NT2/D1 (cell line): ENCODE results near the gene ITPK1.
A peak's percentile ranks its signal among the peaks of the same experiment; 100 is the strongest.
"Not testable (repeated sequence)": the region's sequence is repeated elsewhere in the genome, so short reads cannot be mapped to it uniquely, and the experiment has no call there.

Source experiments
- DNase-seq: peaks from one replicate; pipeline ENCODE4 v3.0.0-alpha.2; 2011; ENCODE audit warnings: low read depth, low spot score
- H3K27me3 ChIP-seq: 2 replicates; pipeline ENCODE4 v1.6.0; 2011; ENCODE audit warnings: mild to moderate bottlenecking; ENCODE audit not compliant: insufficient read length, insufficient read depth
- H3K36me3 ChIP-seq: 2 replicates; pipeline ENCODE4 v1.6.1; 2011; ENCODE audit warnings: mild to moderate bottlenecking, low read length, mixed read lengths; ENCODE audit not compliant: insufficient read depth, insufficient read length
- H3K4me1 ChIP-seq: 2 replicates; pipeline ENCODE4 v1.5.1; 2011; ENCODE audit not compliant: insufficient read depth, insufficient read length
- H3K4me3 ChIP-seq: 2 replicates; pipeline ENCODE4 v1.5.1; 2011; ENCODE audit warnings: low read depth; ENCODE audit not compliant: insufficient read length
- H3K9ac ChIP-seq: 2 replicates; pipeline ENCODE4 v1.6.0; 2011; ENCODE audit warnings: low read depth; ENCODE audit not compliant: insufficient read length
- H3K9me3 ChIP-seq: 2 replicates; pipeline ENCODE4 v1.5.1; 2011; ENCODE audit warnings: mild to moderate bottlenecking, low read length; ENCODE audit not compliant: insufficient read depth
- SUZ12 ChIP-seq: IDR thresholded peaks from 2 replicates; pipeline ENCODE4 v1.6.1; 2011; ENCODE audit not compliant: insufficient read length, insufficient read depth; ENCODE audit errors: extremely low read depth
- YY1 ChIP-seq: IDR thresholded peaks from 2 replicates; pipeline ENCODE4 v1.6.1; 2011; ENCODE audit not compliant: insufficient read length, insufficient read depth
- ZNF274 ChIP-seq: IDR thresholded peaks from 2 replicates; pipeline ENCODE4 v1.6.1; 2011; ENCODE audit warnings: mild to moderate bottlenecking, low read depth, low read length

ITPK1 gene

GRCh38 chr14:93115821-93116675, at the start of gene ITPK1:
ITPK1 (minus strand) TSS chr14:93115925; CDS start chr14:93115163, 762 bp downstream.
- H3K4me1 ChIP-seq, result peaks cover 9% of the 10 kb centered on the region
- peaks cover 10% of the 10 kb centered on the region for H3K27me3 ChIP-seq
- H3K9me3 ChIP-seq, result no peaks in the 10 kb centered on the region
- H3K9ac ChIP-seq, result peak within 1 kb of the TSS; percentile 81
- no peak for TF ChIP-seq ZNF274
- no peak for TF ChIP-seq SUZ12
- no peak for TF ChIP-seq YY1
- H3K4me3 ChIP-seq, result peak within 1 kb of the TSS; percentile 65
- no peak for DNase-seq
- no peaks in the 10 kb centered on the region for H3K36me3 ChIP-seq

- no peak for DNase-seq
- Histone ChIP-seq H3K27me3 (no peaks in the 10 kb centered on the region), H3K9me3 (no peaks in the 10 kb centered on the region), H3K4me1 (no peaks in the 10 kb centered on the region), H3K4me3 (no peak overlapping the region), H3K9ac (no peak overlapping the region), H3K36me3 (no peaks in the 10 kb centered on the region)
- TF ChIP-seq SUZ12 (no peak), ZNF274 (no peak), YY1 (no peak)
Observed at GRCh38 chr14:93163564-93163963, 47.8 kb upstream of the ITPK1 start.

GRCh38 chr14:93161411-93161940, 45.8 kb upstream of the ITPK1 start:
- no peaks in the 10 kb centered on the region for H3K9me3 ChIP-seq
- no peaks in the 10 kb centered on the region for H3K4me1 ChIP-seq
- H3K4me3 ChIP-seq, result no peak overlapping the region
- H3K9ac ChIP-seq, result no peak overlapping the region
- no peak for DNase-seq
- TF ChIP-seq YY1 (no peak), ZNF274 (no peak), SUZ12 (no peak)
- H3K36me3 ChIP-seq, result no peaks in the 10 kb centered on the region
- H3K27me3 ChIP-seq, result no peaks in the 10 kb centered on the region

- H3K9me3 ChIP-seq, result no peaks in the 10 kb centered on the region
- no peaks in the 10 kb centered on the region for H3K4me1 ChIP-seq
- H3K36me3 ChIP-seq, result no peaks in the 10 kb centered on the region
- H3K9ac ChIP-seq, result no peak overlapping the region
- H3K27me3 ChIP-seq, result no peaks in the 10 kb centered on the region
- H3K4me3 ChIP-seq, result no peak overlapping the region
- TF ChIP-seq YY1 (no peak), ZNF274 (no peak), SUZ12 (no peak)
- no peak for DNase-seq
Observed at GRCh38 chr14:93160353-93160801, 44.7 kb upstream of the ITPK1 start.

- H3K27me3 ChIP-seq, H3K9me3 ChIP-seq, H3K4me1 ChIP-seq, H3K4me3 ChIP-seq, H3K36me3 ChIP-seq, DNase-seq, H3K9ac ChIP-seq: not testable (repeated sequence)
Observed at GRCh38 chr14:93159625-93160352, 44.1 kb upstream of the ITPK1 start.

- H3K4me1 ChIP-seq, H3K4me3 ChIP-seq, H3K36me3 ChIP-seq, H3K9ac ChIP-seq, H3K9me3 ChIP-seq, DNase-seq, H3K27me3 ChIP-seq: not testable (repeated sequence)
Observed at GRCh38 chr14:93158349-93158748, 42.6 kb upstream of the ITPK1 start.

GRCh38 chr14:93156693-93157369, 41.1 kb upstream of the ITPK1 start:
- H3K9me3 ChIP-seq, result no peaks in the 10 kb centered on the region
- H3K9ac ChIP-seq, result no peak overlapping the region
- DNase-seq, result no peak
- H3K27me3 ChIP-seq, result no peaks in the 10 kb centered on the region
- H3K36me3 ChIP-seq, result no peaks in the 10 kb centered on the region
- no peak overlapping the region for H3K4me3 ChIP-seq
- H3K4me1 ChIP-seq, result no peaks in the 10 kb centered on the region
- TF ChIP-seq SUZ12 (no peak), ZNF274 (no peak), YY1 (no peak)
